Measurements from ENCODE around the gene NUDT4.
A peak's percentile ranks its signal among the peaks of the same experiment; 100 is the strongest.
"Not testable (repeated sequence)": the region's sequence is repeated elsewhere in the genome, so short reads cannot be mapped to it uniquely, and the experiment has no call there.

NUDT4 gene

DNA sequence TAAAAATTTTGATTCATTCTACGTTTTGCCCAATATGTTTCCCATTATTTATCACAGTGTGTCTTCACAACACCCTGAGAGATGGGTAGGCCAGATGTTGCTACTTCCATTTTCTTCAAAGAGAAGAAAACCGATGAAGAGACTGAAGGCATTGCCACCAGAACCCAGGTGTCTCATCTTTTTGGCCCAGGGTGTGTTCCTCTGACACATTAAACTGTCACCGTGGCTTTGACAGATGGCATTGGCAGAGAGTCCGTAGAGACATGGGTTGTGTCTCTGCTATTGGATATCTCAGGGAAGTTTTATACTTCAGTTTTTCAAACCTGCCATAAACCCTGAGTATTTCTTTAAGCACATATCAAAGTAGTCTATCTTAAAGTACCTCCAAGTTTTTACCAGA, 11.3 kb upstream of the NUDT4 start:
- DNase-seq, result no peak

DNA sequence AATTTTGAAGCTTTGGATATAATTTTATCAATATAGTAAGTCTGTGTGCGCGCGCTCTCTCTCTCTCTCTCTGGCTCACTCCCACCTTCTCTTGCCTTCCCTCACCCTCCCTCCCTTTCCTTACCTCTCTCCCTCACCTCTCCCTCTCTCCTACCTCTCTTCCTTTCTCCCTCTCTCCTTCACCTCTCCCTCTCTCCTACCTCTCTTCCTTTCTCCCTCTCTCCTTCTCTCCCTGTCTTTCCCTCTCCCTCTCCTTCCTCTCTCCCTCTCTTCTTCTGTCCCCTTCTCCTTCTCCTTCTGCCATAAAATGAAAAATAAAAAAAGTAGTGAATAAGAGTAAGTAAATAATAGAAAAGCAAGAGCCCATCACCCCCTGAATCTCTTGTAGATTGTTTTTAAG, 9.0 kb upstream of the NUDT4 start:
- DNase-seq, result no peak

DNA sequence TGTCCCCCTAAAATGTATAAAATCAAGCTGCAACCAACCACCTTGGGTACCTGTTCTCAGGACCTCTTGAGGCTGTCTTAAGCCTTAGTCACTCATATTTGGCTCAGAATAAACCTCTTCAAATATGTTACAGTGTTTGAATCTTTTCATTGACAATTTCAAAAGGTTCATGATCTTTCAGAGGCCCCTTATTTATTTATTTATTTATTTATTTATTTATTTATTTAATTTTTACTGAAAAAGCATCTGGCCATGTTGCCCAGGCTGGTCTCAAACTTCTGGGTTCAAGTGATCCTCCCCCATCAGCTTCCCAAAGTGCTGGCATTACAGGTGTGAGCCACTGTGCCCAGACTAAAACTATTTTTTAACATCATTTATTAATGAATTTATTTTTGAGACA, 8.2 kb upstream of the NUDT4 start:
- DNase-seq, result no peak

GRCh38 chr12:93370947-93371346, 6.8 kb upstream of the NUDT4 start:
- DNase-seq, result no peak

DNA sequence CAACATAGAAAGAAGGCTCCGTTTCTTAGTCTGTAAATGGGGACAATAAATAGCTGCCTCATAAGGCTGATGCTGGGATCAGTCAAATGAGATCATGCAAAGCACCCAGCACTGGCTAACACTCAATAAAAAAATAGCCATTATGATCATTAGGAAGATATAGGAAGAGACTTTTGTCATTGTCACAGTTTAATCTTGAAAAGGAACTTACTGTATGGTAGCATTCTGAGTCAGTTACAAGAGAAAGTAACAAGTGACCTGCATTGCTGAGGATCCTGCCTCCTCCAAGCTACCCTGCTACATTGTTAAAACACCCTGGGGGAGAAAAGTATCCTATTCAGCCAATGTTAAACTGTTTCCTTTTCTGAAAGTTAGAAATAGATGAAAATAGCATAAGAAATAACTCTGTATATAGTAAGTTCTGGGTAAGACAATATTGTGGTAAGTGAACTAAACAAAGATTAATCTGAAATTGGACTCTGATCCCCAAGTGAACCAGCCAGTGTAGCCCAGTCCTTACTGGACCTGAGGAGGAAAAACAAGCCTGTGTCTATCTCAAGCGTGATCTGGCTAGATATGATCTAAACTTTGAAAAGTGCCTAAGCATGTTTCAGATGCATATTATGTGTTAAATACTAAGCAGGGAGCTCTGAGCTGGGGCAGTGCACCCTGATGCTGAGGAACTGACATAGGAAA, 3.6 kb upstream of the NUDT4 start:
- DNase-seq, result no peak

- DNase-seq, result no peak
Measured at GRCh38 chr12:93375906-93376305, 1.8 kb upstream of the NUDT4 start.

- peak in 26 of 51 donors; percentile 2 to 67 (median 20) for DNase-seq
Measured at GRCh38 chr12:93376436-93377251, 1.1 kb upstream of the NUDT4 start.

- peak in 32 of 51 donors; percentile 5 to 82 (median 24) for DNase-seq
Measured at GRCh38 chr12:93378196-93378997, 672 bp downstream of the NUDT4 start.

GRCh38 chr12:93378998-93379325, 1.2 kb downstream of the NUDT4 start:
- peak in 1 of 51 donors; percentile 82 for DNase-seq

- DNase-seq, result peak in 2 of 51 donors; percentile 20 to 81
Measured at GRCh38 chr12:93379326-93379980, 1.7 kb downstream of the NUDT4 start.

DNA sequence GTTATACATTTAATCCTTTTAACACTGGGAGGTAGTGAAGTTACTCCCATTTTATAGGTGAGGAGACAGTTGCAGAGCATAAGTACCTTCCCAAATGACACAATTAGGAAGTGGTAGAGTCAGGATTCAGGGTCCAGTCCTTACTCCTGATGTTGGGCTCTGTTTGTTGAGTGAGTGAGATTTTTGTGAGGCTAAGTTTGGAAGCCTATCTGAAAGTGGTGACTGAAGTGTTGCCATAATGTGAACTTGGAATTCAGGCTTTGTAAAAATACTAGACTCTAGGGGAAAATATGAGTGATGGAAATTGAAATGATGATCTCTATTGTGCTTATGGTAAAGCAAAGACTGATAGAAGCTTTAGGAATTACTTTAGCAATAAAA, 2.2 kb downstream of the NUDT4 start:
- no peak for DNase-seq

DNA sequence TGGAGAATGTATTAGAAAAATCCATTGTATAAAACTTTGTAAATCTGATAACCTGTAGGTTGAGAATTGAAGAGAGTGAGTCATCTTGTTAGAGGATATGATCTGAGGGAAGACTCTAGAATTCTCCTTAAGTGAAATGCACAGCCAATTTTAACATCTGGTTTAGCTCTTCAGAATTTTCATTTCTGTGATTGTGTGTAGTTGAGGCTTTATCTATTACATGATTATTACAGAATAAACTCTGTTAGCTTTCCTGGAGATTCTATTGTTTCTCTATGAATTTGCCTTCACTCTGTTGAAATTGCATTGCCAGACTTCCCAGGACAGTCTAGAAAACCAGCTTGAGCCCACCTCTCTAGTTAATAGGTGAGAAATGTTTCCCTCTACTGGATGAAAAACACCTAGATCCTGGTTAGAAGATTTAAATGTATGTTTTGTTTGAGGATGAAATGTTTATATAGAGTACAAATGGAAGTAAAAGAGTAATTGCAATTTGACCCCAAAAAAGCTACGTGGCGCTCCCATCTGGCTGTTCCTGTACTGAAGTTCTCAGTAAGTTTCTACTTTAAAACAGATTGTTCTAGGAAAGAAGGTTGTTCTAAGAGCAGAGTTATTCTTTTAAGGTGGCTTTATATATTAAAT, 2.9 kb downstream of the NUDT4 start:
- DNase-seq, result no peak

DNA sequence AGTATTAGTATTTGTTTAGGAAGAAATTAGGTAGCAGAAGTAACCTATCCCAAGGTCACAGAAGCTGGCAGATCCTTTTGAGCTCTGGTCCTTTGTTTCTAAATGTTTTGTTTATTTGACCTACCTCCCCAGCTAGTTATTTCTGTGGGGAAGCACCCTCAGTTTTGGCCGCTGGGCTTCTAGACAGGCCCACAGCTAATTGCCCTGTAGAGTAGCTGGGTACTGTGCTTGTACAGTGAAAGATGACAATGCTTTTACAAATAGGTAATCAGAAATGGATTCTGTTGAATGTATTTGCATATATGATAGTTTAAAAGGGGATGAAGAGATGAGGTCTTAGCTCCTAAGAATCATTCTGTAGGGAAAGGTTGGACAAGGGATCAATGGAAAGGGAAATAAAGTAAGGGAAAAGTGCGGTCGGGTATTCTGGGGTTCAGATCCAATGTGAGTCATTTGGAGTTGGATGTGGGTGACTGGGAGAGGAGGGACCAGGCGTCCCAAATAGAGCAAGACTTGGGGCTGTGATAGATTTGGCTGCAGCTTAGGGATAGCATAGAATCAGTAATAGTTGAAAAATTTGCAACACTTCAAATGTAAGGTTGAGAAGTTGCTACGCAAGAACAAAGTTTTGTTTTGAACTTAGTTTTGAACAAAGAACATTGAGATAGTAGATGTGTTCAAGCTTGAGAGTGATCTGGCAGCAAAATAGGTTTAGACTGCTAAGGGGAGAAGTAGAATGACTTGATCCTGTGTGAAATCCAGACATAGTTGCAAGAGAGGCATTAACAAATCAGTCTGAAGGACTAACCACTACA, 3.6 kb downstream of the NUDT4 start:
- no peak for DNase-seq

GRCh38 chr12:93381976-93382437, 4.3 kb downstream of the NUDT4 start:
- DNase-seq, result not testable (repeated sequence)

DNA sequence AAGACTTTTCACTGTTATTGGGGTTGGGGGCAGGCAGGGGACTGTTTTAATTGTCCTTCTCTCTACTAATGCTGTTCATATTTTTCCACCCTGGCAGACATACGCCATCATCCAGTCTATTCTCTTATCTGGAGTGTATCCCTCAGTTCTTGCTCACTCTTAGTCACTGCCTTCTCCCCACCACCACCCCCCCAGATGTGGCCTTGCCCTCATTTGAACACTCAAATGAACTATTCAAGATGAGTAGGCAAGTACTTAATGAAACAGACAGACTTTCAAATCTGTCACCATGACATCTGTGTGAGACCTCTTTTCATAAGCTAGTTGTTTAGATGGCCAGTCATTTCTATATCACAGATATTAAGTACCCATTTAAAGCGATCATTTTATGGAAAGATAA, 10.1 kb downstream of the NUDT4 start:
- DNase-seq, result no peak

- no peak for DNase-seq
Measured at GRCh38 chr12:93390031-93390430, 12.3 kb downstream of the NUDT4 start.

- no peak for DNase-seq
Measured at GRCh38 chr12:93390549-93391297, 13.0 kb downstream of the NUDT4 start.

DNA sequence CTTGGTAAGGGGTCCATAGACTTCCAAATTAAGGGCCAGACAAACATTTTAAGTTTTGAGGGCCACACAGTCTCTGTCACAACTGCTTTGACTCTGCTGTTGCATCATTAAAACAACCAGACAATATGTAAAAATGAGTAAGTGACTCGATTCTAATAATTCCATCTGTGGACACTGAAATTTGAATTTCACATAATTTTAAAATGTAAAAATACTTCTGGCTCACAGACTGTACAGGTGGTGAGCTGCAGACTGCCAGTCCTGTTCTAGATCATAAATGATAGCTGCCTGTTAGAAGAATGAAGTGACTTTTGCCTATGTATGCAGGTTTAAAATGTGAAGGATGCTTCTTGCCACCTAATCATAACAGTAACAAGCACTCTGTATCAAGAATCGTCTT, 15.7 kb downstream of the NUDT4 start:
- no peak for DNase-seq

- DNase-seq, result no peak
Measured at GRCh38 chr12:93397412-93397811, 19.7 kb downstream of the NUDT4 start.
